ENCODE results near the gene KCNH1.

- no peak for TF ChIP-seq CTCF (conservative IDR thresholded peaks at IDR 0.05; ENCODE audit: low read depth, low read length)
- no peak for TF ChIP-seq EZH2 (IDR thresholded peaks at IDR 0.05; ENCODE audit: borderline replicate concordance, low read depth, low read length, poor library complexity, severe bottlenecking)
Observed at GRCh38 chr1:211013346-211014240, 120.4 kb downstream of the KCNH1 start.

Data from A673 (cell line).